KBM-7 (cell line): ENCODE results near the gene DDX1.
"Not testable (repeated sequence)": the region's sequence is repeated elsewhere in the genome, so short reads cannot be mapped to it uniquely, and the experiment has no call there.

ENCODE experiments used
- DNase-seq: peaks from one replicate; pipeline ENCODE4 v3.0.0-alpha.2; 2015
- in situ Hi-C: fragments of 300-500 bp; cut with MboI; formaldehyde crosslinking; loops from 2 replicates; pipeline ENCODE4 v1.14.3; 2020; ENCODE audit warnings: low sequenced_read_pairs, low pct_unique_long_range_greater_than_20kb, mixed read lengths

DDX1 gene

DNA sequence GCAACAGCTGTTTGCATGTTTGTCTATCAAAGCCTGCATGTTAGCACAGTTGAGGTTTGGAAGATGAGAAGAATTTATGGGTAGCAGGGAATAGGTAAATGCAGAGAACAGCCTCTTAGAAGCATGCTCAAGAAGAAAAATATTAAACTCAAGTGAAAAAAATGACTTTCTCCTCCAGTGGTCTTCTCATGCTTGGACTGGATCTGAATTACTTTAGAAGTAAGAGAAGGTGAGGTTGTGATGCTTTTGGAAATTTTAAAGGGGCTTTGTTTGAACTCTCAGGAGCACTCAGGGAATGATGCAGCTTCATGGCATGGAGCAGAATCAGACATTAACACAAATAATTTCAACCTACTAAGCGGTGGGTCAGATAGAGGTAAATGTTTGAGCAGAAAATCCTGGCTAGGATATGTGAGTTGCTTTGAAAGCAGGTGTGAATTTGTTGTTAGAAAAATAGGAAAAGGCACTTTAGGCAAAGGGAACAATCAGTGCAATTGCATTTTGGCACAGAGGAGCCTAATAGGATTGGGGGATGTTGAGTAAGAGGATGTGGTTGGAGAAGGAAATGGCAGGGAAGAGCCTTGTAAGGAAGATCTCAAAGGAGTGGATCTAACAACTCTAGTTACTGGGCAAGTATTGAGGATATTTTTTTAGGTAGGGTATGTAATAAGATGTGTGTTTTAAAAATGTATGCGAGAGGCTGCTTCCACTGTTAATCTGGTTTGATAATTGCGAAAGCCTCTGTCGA lies 76.3 kb downstream of the DDX1 start:
- in situ Hi-C loops, result no loop called here

GRCh38 chr2:15668611-15669305 lies 77.1 kb downstream of the DDX1 start:
- in situ Hi-C loops, result no loop called here
- no peak for DNase-seq

More for the DNA sequence above, 76.3 kb downstream of the DDX1 start:
- DNase-seq, result no peak

DNA sequence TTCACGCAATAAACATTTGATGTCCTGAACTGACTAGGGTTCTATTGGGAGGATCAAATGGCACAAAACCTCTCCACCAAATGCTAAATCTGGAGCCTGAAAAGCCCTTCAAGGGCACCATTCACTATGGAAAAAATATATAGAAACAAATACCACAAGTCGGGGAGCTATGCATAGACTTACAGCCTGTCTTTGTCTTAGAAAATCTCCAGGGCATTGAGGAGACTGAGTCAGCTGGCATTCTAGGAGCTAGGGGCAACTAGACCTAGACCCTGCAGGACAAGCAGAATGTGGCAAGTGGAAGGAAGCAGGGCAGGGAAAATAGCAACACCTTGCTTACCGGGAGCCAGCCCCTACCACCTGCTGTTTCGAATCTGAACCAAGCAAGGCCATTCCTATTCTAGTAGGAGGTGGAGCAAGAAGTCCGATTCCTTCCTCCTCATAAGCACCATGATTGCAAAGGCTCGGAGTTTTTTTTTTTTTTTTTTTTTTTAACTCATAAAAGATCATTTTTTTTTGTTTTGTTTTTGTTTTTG lies 77.8 kb downstream of the DDX1 start:
- DNase-seq, result no peak
- in situ Hi-C loops, result no loop called here

GRCh38 chr2:15670469-15670868 lies 78.8 kb downstream of the DDX1 start:
- no peak for DNase-seq
- in situ Hi-C loops, result no loop called here

- in situ Hi-C loops, result no loop called here
- no peak for DNase-seq
These were observed 79.3 kb downstream of the DDX1 start for GRCh38 chr2:15670981-15671380.

DNA sequence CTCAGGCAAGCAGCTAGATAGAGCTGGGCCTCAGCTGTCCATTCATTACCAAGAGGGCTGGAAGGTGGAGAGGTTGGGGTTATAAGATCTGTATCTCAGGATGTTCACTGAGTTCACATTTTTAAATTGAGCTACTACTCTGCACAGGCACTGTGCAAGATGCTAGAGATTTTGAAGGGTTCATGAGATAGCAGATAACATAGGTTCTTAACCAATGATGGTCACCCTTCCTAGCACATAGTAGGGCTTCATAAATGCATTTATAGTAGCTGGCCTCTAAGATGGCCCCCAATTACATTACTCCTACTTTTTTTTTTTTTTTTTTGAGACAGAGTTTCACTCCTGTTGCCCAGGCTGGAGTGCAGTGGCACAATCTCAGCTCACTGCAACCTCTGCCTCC lies 79.7 kb downstream of the DDX1 start:
- DNase-seq, result no peak
- in situ Hi-C loops, result no loop called here

- in situ Hi-C loops, result no loop called here
- DNase-seq, result no peak
These were observed 80.5 kb downstream of the DDX1 start for GRCh38 chr2:15671842-15672815.

- DNase-seq, result no peak
- in situ Hi-C loops, result no loop called here
These were observed 81.6 kb downstream of the DDX1 start for GRCh38 chr2:15672961-15673918.

GRCh38 chr2:15673919-15674636 lies 82.4 kb downstream of the DDX1 start:
- in situ Hi-C loops, result no loop called here
- no peak for DNase-seq

- DNase-seq, result no peak
- in situ Hi-C loops, result no loop called here
These were observed 83.2 kb downstream of the DDX1 start for GRCh38 chr2:15674637-15675455.

DNA sequence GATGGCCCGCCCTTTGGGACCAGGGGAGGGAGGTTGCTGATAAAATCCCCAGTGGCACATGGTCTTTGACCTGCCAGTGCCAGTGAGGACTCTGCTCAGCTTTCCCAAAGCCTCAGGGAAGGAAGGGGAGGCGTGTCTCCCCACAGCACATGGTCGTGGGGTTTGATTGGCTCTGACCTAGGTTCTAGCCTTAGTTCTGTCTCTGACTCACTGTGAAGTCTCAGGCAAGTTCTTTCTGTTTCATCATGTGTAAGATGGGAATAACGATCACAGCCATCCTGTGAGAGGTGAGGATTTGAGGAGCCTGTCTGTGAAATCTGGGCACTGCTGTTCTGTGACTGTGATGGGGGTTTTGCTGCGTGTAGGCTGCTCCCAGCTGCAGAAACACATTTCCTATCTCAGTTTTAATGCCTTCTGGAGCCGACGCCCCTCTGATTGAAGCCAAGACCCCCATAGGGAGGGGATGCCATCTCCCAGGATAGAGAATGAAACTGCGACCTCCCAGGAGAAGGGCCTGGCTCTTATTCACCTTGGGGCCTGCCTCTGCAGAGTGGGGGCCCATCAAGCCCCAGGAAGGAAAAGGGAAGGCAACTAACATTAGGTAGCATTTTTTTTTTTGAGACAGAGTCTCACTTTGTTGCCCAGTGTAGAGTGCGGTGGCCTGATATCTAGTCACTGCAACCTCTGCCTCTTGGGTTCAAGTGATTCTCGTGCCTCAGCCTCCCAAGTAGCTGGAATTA lies 84.0 kb downstream of the DDX1 start:
- no peak for DNase-seq
- in situ Hi-C loops, result no loop called here

- in situ Hi-C loops, result no loop called here
- DNase-seq, result no peak
These were observed 85.6 kb downstream of the DDX1 start for GRCh38 chr2:15677141-15677843.

- in situ Hi-C loops, result no loop called here
- no peak for DNase-seq
These were observed 86.7 kb downstream of the DDX1 start for GRCh38 chr2:15678346-15678745.

- in situ Hi-C loops, result no loop called here
- no peak for DNase-seq
These were observed 87.2 kb downstream of the DDX1 start for GRCh38 chr2:15678909-15679308.

- DNase-seq, result no peak
- in situ Hi-C loops, result no loop called here
These were observed 87.8 kb downstream of the DDX1 start for GRCh38 chr2:15679386-15679924.

GRCh38 chr2:15680132-15680531 lies 88.5 kb downstream of the DDX1 start:
- DNase-seq, in situ Hi-C loops: not testable (repeated sequence)
